SK-N-SH treated with all-trans-retinoic acid at 6 μM for 48 hours (cell line): Measurements from ENCODE around the gene S100A11.

Experiments used
- BACH2 ChIP-seq: fragments of 250-450 bp; sonication (Bioruptor Pico); IDR thresholded peaks from 2 replicates; pipeline ENCODE4 v1.9.0; 2021; ENCODE audit warnings: mild to moderate bottlenecking, borderline replicate concordance
- CREB5 ChIP-seq: fragments of 250-450 bp; sonication (Bioruptor Pico); IDR thresholded peaks from 2 replicates; pipeline ENCODE4 v1.5.1; 2020; ENCODE audit warnings: low read depth, mild to moderate bottlenecking, moderate library complexity
- CSDC2 ChIP-seq: fragments of 250-450 bp; sonication (Bioruptor Pico); IDR thresholded peaks from 2 replicates; pipeline ENCODE4 v1.5.0; 2020; ENCODE audit warnings: mild to moderate bottlenecking, moderate library complexity
- PATZ1 ChIP-seq: fragments of 250-450 bp; sonication (Bioruptor Pico); IDR thresholded peaks from 2 replicates; pipeline ENCODE4 v1.8.0; 2020; ENCODE audit warnings: mild to moderate bottlenecking, moderate library complexity, borderline replicate concordance
- POU6F1 ChIP-seq: fragments of 250-450 bp; sonication (Bioruptor Pico); IDR thresholded peaks from 2 replicates; pipeline ENCODE4 v1.8.0; 2021; ENCODE audit warnings: low read depth, mild to moderate bottlenecking, moderate library complexity, borderline replicate concordance
- PPARA ChIP-seq: fragments of 250-450 bp; sonication (Bioruptor Pico); IDR thresholded peaks from 2 replicates; pipeline ENCODE4 v1.5.0; 2020; ENCODE audit warnings: mild to moderate bottlenecking, borderline replicate concordance
- RARB ChIP-seq: fragments of 250-450 bp; sonication (Bioruptor Pico); IDR thresholded peaks from 2 replicates; pipeline ENCODE4 v1.8.0; 2021; ENCODE audit warnings: mild to moderate bottlenecking, moderate library complexity
- SNAI2 ChIP-seq: fragments of 250-450 bp; sonication (Bioruptor Pico); IDR thresholded peaks from 2 replicates; pipeline ENCODE4 v1.5.0; 2020; ENCODE audit warnings: mild to moderate bottlenecking, moderate library complexity
- TCF4 ChIP-seq: fragments of 250-450 bp; sonication (Bioruptor Pico); IDR thresholded peaks from 2 replicates; pipeline ENCODE4 v1.8.0; 2021; ENCODE audit warnings: mild to moderate bottlenecking, moderate library complexity, borderline replicate concordance
- TSHZ2 ChIP-seq: fragments of 250-450 bp; sonication (Bioruptor Pico); IDR thresholded peaks from 2 replicates; pipeline ENCODE4 v1.5.0; 2020; ENCODE audit warnings: mild to moderate bottlenecking, moderate library complexity
- ZNF70 ChIP-seq: fragments of 450-650 bp; formaldehyde crosslinking; IDR thresholded peaks from 2 replicates; pipeline ENCODE4 v1.5.0; 2020; ENCODE audit warnings: mild to moderate bottlenecking, moderate library complexity

- TF ChIP-seq BACH2 (no peak), RARB (CRISPR knock-in tag) (no peak), PPARA (no peak), SNAI2 (CRISPR knock-in tag) (no peak), TCF4 (CRISPR knock-in tag) (no peak), ZNF70 (CRISPR knock-in tag) (no peak), PATZ1 (CRISPR knock-in tag) (no peak), POU6F1 (CRISPR knock-in tag) (no peak), CSDC2 (CRISPR knock-in tag) (no peak), TSHZ2 (CRISPR knock-in tag) (no peak), CREB5 (CRISPR knock-in tag) (no peak)
These were observed 7.6 kb upstream of the S100A11 start for GRCh38 chr1:152044386-152044785.
